Fibroblast of lung (primary cell): ENCODE measurements around the gene KCNJ6. TPM values are rescaled to one million over a fixed set of nuclear protein-coding genes. Genes with fewer than 3 reads are reported as not detected.
A peak's percentile ranks its signal among the peaks of the same experiment; 100 is the strongest.

Experiments
- DNase-seq, 2 donors: peaks; one replicate each; pipeline versions ENCODE4 v3.0.0 to v3.0.0-alpha.2; 2010; ENCODE audit warnings: low read depth in 2 of 2
- H2AFZ ChIP-seq: 2 replicates; pipeline ENCODE4 v1.5.1; 2012; ENCODE audit warnings: low read length, control low read depth, inconsistent platforms
- H3K27ac ChIP-seq: 2 replicates; pipeline ENCODE4 v1.5.1; 2011; ENCODE audit warnings: low read length, control low read depth; ENCODE audit not compliant: insufficient read depth
- H3K27me3 ChIP-seq: 2 replicates; pipeline ENCODE4 v1.5.1; 2011; ENCODE audit warnings: mild to moderate bottlenecking, low read length; ENCODE audit not compliant: control insufficient read depth, insufficient read depth
- H3K36me3 ChIP-seq: 2 replicates; pipeline ENCODE4 v1.5.1; 2011; ENCODE audit warnings: low read length; ENCODE audit not compliant: control insufficient read depth, insufficient read depth
- H3K4me1 ChIP-seq: 2 replicates; pipeline ENCODE4 v1.5.1; 2011; ENCODE audit warnings: low read length; ENCODE audit not compliant: control insufficient read depth, insufficient read depth; ENCODE audit errors: extremely low read depth
- H3K4me2 ChIP-seq: 2 replicates; pipeline ENCODE4 v1.5.1; 2011; ENCODE audit warnings: low read length, control low read depth; ENCODE audit not compliant: insufficient read depth; ENCODE audit errors: extremely low read depth
- H3K4me3 ChIP-seq, 4 experiments: fragments of 200-600 bp in 1 of 4; sonication (generic) in 1 of 4; replicated peaks in 1 of 4; 2 replicates each; pipeline ENCODE4 v1.5.1; 2011 to 2016; ENCODE audit warnings: low read length in 4 of 4, low read depth in 3 of 4, mild to moderate bottlenecking in 3 of 4, control low read depth in 2 of 4, inconsistent platforms in 1 of 4, mixed read lengths in 1 of 4; ENCODE audit not compliant: insufficient read depth in 1 of 4; ENCODE audit errors: control extremely low read depth in 1 of 4
- H3K79me2 ChIP-seq: 2 replicates; pipeline ENCODE4 v1.5.1; 2012; ENCODE audit warnings: mild to moderate bottlenecking, low read length, inconsistent platforms; ENCODE audit not compliant: control insufficient read depth, insufficient read depth
- H3K9ac ChIP-seq: 2 replicates; pipeline ENCODE4 v1.5.1; 2011; ENCODE audit warnings: mild to moderate bottlenecking, low read length, control low read depth; ENCODE audit not compliant: insufficient read depth
- H3K9me3 ChIP-seq: 2 replicates; pipeline ENCODE4 v1.5.1; 2012; ENCODE audit warnings: low read depth, low read length; ENCODE audit not compliant: control insufficient read depth, insufficient read depth
- H4K20me1 ChIP-seq: 2 replicates; pipeline ENCODE4 v1.5.1; 2011; ENCODE audit warnings: low read length; ENCODE audit not compliant: control insufficient read depth, insufficient read depth; ENCODE audit errors: extremely low read depth
- CTCF ChIP-seq, 2 donors: IDR thresholded peaks in 1 of 2; conservative IDR thresholded peaks in 1 of 2; 1 replicate in 1 of 2; 2 replicates in 1 of 2; pipeline ENCODE4 v1.5.1; 2011 to 2012; ENCODE audit warnings: low read length in 2 of 2, control low read depth in 1 of 2, inconsistent platforms in 1 of 2, low read depth in 1 of 2, mild to moderate bottlenecking in 1 of 2
- EZH2 ChIP-seq: IDR thresholded peaks from 2 replicates; pipeline ENCODE4 v1.5.1; 2012; ENCODE audit warnings: low read length, control low read depth, mild to moderate bottlenecking; ENCODE audit errors: missing control alignments
- polyA plus RNA-seq, 2 donors: library from polyadenylated mRNA; depleted of rRNA in 1 of 2; stranded (reverse) in 1 of 2; unstranded in 1 of 2; fragments of >200 nt; gene quantifications; 2 replicates each; pipeline ENCODE4 v1.2.1, GENCODE V29; 2011 to 2012; ENCODE audit warnings: missing spikeins in 1 of 2
- total RNA-seq: library from RNA; depleted of rRNA; stranded (reverse); fragments of >200 nt; gene quantifications from 2 replicates; pipeline ENCODE4 v1.2.1, GENCODE V29; 2014

KCNJ6 gene
- total and polyA plus RNA-seq, 2 donors (not counting 1 experiment from before 2014, with no cell fraction given), result under 0.01 to 7.6 TPM

- TF ChIP-seq CTCF (conservative IDR thresholded peaks at IDR 0.05 in 1 of 2, IDR thresholded peaks at IDR 0.05 in 1 of 2; ENCODE audit: low read depth in 1 of 2, low read length in 2 of 2) (no peak), EZH2 (no peak)
- Histone ChIP-seq H3K9ac (no peak overlapping the region), H3K4me3 (no peak overlapping the region), H3K4me1 (peaks cover 6% of the 10 kb centered on the region), H3K79me2 (no peaks in the 10 kb centered on the region), H3K36me3 (no peaks in the 10 kb centered on the region), H3K27me3 (no peaks in the 10 kb centered on the region), H3K9me3 (no peaks in the 10 kb centered on the region), H3K4me2 (no peak overlapping the region), H4K20me1 (no peaks in the 10 kb centered on the region), H3K27ac (no peak overlapping the region), H2AFZ (no peak overlapping the region)
- DNase-seq, result peak in 1 of 2 donors; percentile 33
Observed at GRCh38 chr21:37800456-37801061, 115.7 kb downstream of the KCNJ6 start.

- Histone ChIP-seq H2AFZ (no peak overlapping the region), H3K9ac (no peak overlapping the region), H3K79me2 (no peaks in the 10 kb centered on the region), H3K27me3 (no peaks in the 10 kb centered on the region), H3K4me3 (no peak overlapping the region), H4K20me1 (no peaks in the 10 kb centered on the region), H3K36me3 (no peaks in the 10 kb centered on the region), H3K9me3 (no peaks in the 10 kb centered on the region), H3K27ac (no peak overlapping the region), H3K4me1 (peaks cover 6% of the 10 kb centered on the region), H3K4me2 (no peak overlapping the region)
- DNase-seq, result no peak
- TF ChIP-seq EZH2 (no peak), CTCF (conservative IDR thresholded peaks at IDR 0.05 in 1 of 2, IDR thresholded peaks at IDR 0.05 in 1 of 2; ENCODE audit: low read depth in 1 of 2, low read length in 2 of 2) (no peak)
Observed at GRCh38 chr21:37800057-37800455, 116.2 kb downstream of the KCNJ6 start.

- Histone ChIP-seq H3K4me3 (no peak overlapping the region), H3K36me3 (no peaks in the 10 kb centered on the region), H3K9ac (no peak overlapping the region), H2AFZ (no peak overlapping the region), H4K20me1 (no peaks in the 10 kb centered on the region), H3K79me2 (no peaks in the 10 kb centered on the region), H3K27me3 (no peaks in the 10 kb centered on the region), H3K4me1 (peaks cover 6% of the 10 kb centered on the region), H3K27ac (no peak overlapping the region), H3K4me2 (no peak overlapping the region), H3K9me3 (no peaks in the 10 kb centered on the region)
- TF ChIP-seq EZH2 (no peak), CTCF (conservative IDR thresholded peaks at IDR 0.05 in 1 of 2, IDR thresholded peaks at IDR 0.05 in 1 of 2; ENCODE audit: low read depth in 1 of 2, low read length in 2 of 2) (no peak)
- DNase-seq, result no peak
Observed at GRCh38 chr21:37799211-37800056, 116.8 kb downstream of the KCNJ6 start.
